Vagina (tissue), 2 donors: ENCODE measurements around the gene NKAIN2.

Experiments used
- POLR2A ChIP-seq, 2 donors: fragments of 450-650 bp; IDR thresholded peaks; one replicate each; pipeline ENCODE4 v1.6.1; 2017; ENCODE audit warnings: antibody characterized with exemption in 2 of 2, mild to moderate bottlenecking in 2 of 2, moderate library complexity in 2 of 2
- TF ChIP-seq, protein P1 (sequence below), 3 experiments: fragments of 450-650 bp in 2 of 3; fragments of 200-600 bp in 1 of 3; sonication (generic) in 1 of 3; IDR thresholded peaks; one replicate each; pipeline ENCODE4 v1.5.1; 2017 to 2019; ENCODE audit warnings: antibody characterized with exemption in 3 of 3, mild to moderate bottlenecking in 2 of 3, moderate library complexity in 2 of 3

DNA sequence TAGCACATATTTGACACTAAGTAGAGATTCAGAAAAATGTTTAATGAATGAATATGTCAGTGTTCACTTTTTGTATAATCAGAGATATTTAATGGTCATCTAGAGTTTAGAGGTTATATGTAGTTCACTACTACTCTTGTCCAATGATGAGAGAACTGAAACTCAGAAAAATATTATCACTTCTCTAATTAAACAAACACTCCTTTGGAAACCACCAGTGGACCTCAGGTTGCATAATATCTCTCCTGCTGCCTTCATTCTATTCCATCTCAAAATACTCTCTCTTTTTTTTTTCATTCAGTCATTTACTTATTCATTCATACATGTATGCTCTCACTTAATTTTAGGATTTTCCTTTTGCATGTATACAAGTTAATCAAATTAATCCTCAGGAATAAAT, 735.4 kb downstream of the NKAIN2 start:
- TF ChIP-seq POLR2A (IDR thresholded peaks at IDR 0.05): no peak
- TF ChIP-seq, protein P1, sequence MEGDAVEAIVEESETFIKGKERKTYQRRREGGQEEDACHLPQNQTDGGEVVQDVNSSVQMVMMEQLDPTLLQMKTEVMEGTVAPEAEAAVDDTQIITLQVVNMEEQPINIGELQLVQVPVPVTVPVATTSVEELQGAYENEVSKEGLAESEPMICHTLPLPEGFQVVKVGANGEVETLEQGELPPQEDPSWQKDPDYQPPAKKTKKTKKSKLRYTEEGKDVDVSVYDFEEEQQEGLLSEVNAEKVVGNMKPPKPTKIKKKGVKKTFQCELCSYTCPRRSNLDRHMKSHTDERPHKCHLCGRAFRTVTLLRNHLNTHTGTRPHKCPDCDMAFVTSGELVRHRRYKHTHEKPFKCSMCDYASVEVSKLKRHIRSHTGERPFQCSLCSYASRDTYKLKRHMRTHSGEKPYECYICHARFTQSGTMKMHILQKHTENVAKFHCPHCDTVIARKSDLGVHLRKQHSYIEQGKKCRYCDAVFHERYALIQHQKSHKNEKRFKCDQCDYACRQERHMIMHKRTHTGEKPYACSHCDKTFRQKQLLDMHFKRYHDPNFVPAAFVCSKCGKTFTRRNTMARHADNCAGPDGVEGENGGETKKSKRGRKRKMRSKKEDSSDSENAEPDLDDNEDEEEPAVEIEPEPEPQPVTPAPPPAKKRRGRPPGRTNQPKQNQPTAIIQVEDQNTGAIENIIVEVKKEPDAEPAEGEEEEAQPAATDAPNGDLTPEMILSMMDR (IDR thresholded peaks at IDR 0.05): no peak
